Aorta (tissue), 5 donors: Measurements from ENCODE around the gene GPR137. TPM values are rescaled to one million over a fixed set of nuclear protein-coding genes. Genes with fewer than 3 reads are reported as not detected.
"Not testable (repeated sequence)": the region's sequence is repeated elsewhere in the genome, so short reads cannot be mapped to it uniquely, and the experiment has no call there.

Experiments
- ATAC-seq: fragments of 200-7000 bp; cut with Tn5 transposase; one replicate; pipeline ENCODE4 v1.9.1; 2022; ENCODE audit warnings: moderate library complexity; ENCODE audit not compliant: low FRiP score
- DNase-seq, 2 donors: peaks; one replicate each; pipeline ENCODE4 v3.0.0-alpha.2; 2020
- H3K27ac ChIP-seq, 2 donors: one replicate each; pipeline ENCODE4 v1.5.1; 2013; ENCODE audit warnings: low read length in 2 of 2, mild to moderate bottlenecking in 2 of 2, moderate library complexity in 2 of 2, control low read depth in 1 of 2, inconsistent platforms in 1 of 2, low read depth in 1 of 2
- H3K27me3 ChIP-seq, 2 donors: one replicate each; pipeline ENCODE4 v1.6.1; 2013; ENCODE audit warnings: control low read depth in 1 of 2, low read length in 1 of 2, mild to moderate bottlenecking in 1 of 2, moderate library complexity in 1 of 2; ENCODE audit not compliant: insufficient read depth in 2 of 2, control insufficient read depth in 1 of 2
- H3K36me3 ChIP-seq, 2 donors: one replicate each; pipeline ENCODE4 v1.6.1; 2013; ENCODE audit warnings: control low read depth in 1 of 2, low read length in 1 of 2, mild to moderate bottlenecking in 1 of 2; ENCODE audit not compliant: insufficient read depth in 2 of 2, control insufficient read depth in 1 of 2
- H3K4me1 ChIP-seq, 2 donors: one replicate each; pipeline ENCODE4 v1.6.1; 2013; ENCODE audit warnings: low read length in 2 of 2, control low read depth in 1 of 2, mild to moderate bottlenecking in 1 of 2, moderate library complexity in 1 of 2; ENCODE audit not compliant: insufficient read depth in 2 of 2, control insufficient read depth in 1 of 2
- H3K4me3 ChIP-seq, 2 donors: one replicate each; pipeline ENCODE4 v1.5.1; 2013; ENCODE audit warnings: low read length in 2 of 2, control low read depth in 1 of 2, mild to moderate bottlenecking in 1 of 2
- H3K9me3 ChIP-seq: one replicate; pipeline ENCODE4 v1.6.1; 2013; ENCODE audit warnings: mild to moderate bottlenecking, low read length; ENCODE audit not compliant: control insufficient read depth
- WGBS, 2 donors: extraction: QIAGEN DNeasy Blood & Tissue Kit; methylation state at CpG; one replicate each; pipeline ENCODE4 v1.1.7; 2013; 5-methylcytosine and 5-hydroxymethylcytosine counted together
- intact Hi-C, 2 donors: fragments of 100-400 bp; cut with DNase I; formaldehyde crosslinking; loops; one replicate each; pipeline versions ENCODE4 v1.14.2 to v1.15.0; 2022
- polyA plus RNA-seq, 2 donors: library from polyadenylated mRNA; stranded (reverse); fragments of 200-250 nt; gene quantifications; one replicate each; pipeline ENCODE4 v1.2.3, GENCODE V29; 2013
- total RNA-seq, 2 donors: library from RNA; stranded (reverse); fragmentation: NEBNext Ultra II Directional; extraction: Animal tissue kit (Norgen Biotek cat#: 25700); gene quantifications; one replicate each; pipeline ENCODE4 v1.2.1, GENCODE V29; 2021
- donor health status: healthy with polysubstance abuse.
- donor health status: Bipolar disorder and iron deficiency.
- donor health status: DM: no; HTN: no; CAD: no.
- donor health status: DM: no; HTN: no; CAD: no.
- donor health status: DM: yes; HTN: yes; CAD: no.

GPR137 gene
- total and polyA plus RNA-seq, 4 donors, result 19.7 to 40.3 (median 27.1) TPM

GRCh38 chr11:64241491-64242374 lies 43.9 kb upstream of the GPR137 start:
- Histone ChIP-seq H3K9me3 (no peaks in the 10 kb centered on the region), H3K36me3 (peaks cover 0 to 2% of the 10 kb centered on the region in 2 donors), H3K4me1 (no peaks in the 10 kb centered on the region), H3K27ac (peak overlapping the region in 1 of 2 donors; percentile 30), H3K27me3 (no peaks in the 10 kb centered on the region), H3K4me3 (peak overlapping the region; percentile 74 to 84)
- WGBS, 2 donors, result 1% methylated on average over 48 to 63 of the region's 63 CpGs
- peak in 1 of 2 donors; percentile 78 for DNase-seq
- peak; percentile 3 for ATAC-seq
- intact Hi-C loops, result loop anchor here in 1 of 2 donors (1.0 kb wide), 1 partner anchor 29 kb away; no protein-coding TSS in a partner anchor

GRCh38 chr11:64243236-64243854 lies 42.3 kb upstream of the GPR137 start:
- no peak for DNase-seq
- H3K4me1 ChIP-seq, result no peaks in the 10 kb centered on the region
- no peak for ATAC-seq
- H3K27me3 ChIP-seq, result no peaks in the 10 kb centered on the region
- intact Hi-C loops, result no loop called here
- WGBS, 2 donors, result 79 to 81% methylated on average over 8 of the region's 8 CpGs
- no peaks in the 10 kb centered on the region for H3K9me3 ChIP-seq
- H3K36me3 ChIP-seq, result no peaks in the 10 kb centered on the region
- H3K27ac ChIP-seq, result no peak overlapping the region
- no peak overlapping the region for H3K4me3 ChIP-seq

DNA sequence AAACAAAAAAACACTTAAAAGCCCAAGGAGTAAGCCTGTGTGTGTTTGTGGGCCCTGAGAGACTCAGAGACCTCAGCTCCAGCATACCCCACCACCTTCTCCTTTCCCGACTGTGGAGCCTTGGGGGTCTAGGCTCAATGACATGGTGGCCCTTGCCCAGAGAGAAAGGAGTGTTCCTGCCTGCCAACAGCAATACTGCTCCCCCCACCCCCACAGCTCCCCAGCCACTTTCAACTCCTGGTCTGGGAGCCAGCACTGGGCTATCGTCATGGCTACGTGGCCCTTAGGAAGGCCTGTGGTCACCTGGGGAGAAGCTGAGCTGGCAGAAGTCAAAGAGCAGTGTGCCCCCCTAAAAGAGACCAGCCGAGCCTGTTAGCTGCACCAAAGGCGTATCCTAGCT lies 41.5 kb upstream of the GPR137 start:
- no peak for DNase-seq
- H3K27me3 ChIP-seq, result no peaks in the 10 kb centered on the region
- H3K36me3 ChIP-seq, result no peaks in the 10 kb centered on the region
- H3K9me3 ChIP-seq, result no peaks in the 10 kb centered on the region
- no peak for ATAC-seq
- H3K4me3 ChIP-seq, result no peak overlapping the region
- no peaks in the 10 kb centered on the region for H3K4me1 ChIP-seq
- intact Hi-C loops, result no loop called here
- WGBS, 2 donors, result 31 to 53% methylated on average over 5 of the region's 5 CpGs
- H3K27ac ChIP-seq, result no peak overlapping the region

DNA sequence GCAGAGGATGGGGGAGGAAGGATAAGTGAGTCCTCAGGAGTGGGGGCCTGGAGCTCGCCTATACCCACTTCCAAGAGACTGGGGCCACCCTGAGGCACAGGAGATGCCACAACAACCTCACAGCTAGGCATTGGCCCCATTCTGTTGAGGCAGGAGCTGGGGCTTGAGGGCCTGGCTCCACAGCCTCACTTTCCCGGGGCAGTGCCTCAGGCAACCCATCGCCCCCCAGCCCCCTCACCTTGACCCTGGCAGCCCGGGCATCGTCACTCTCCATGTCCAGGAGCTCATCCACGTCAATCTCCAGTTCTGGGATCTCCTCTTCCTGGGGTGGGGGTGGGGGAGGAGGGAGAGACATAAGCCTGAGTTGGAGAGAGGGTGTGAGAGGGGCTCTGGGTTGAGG lies 40.7 kb upstream of the GPR137 start:
- H3K27me3 ChIP-seq, result no peaks in the 10 kb centered on the region
- no peaks in the 10 kb centered on the region for H3K9me3 ChIP-seq
- intact Hi-C loops, result no loop called here
- no peaks in the 10 kb centered on the region for H3K36me3 ChIP-seq
- H3K27ac ChIP-seq, result peak overlapping the region in 1 of 2 donors; percentile 13
- ATAC-seq (no peak), DNase-seq (no peak)
- H3K4me1 ChIP-seq, result no peaks in the 10 kb centered on the region
- WGBS, 2 donors, result 13 to 25% methylated on average over 6 of the region's 6 CpGs
- H3K4me3 ChIP-seq, result peak overlapping the region in 1 of 2 donors; percentile 68

GRCh38 chr11:64245401-64245796 lies 40.2 kb upstream of the GPR137 start:
- Histone ChIP-seq H3K9me3 (no peaks in the 10 kb centered on the region), H3K27me3 (no peaks in the 10 kb centered on the region), H3K36me3 (no peaks in the 10 kb centered on the region), H3K27ac (peak overlapping the region in 1 of 2 donors; percentile 13), H3K4me3 (peak overlapping the region in 1 of 2 donors; percentile 68), H3K4me1 (no peaks in the 10 kb centered on the region)
- ATAC-seq, result no peak
- intact Hi-C loops, result no loop called here
- DNase-seq, result peak in 1 of 2 donors; percentile 89
- WGBS, 2 donors, result 0 to 3% methylated on average over 5 to 6 of the region's 6 CpGs

GRCh38 chr11:64245797-64246620 lies 39.6 kb upstream of the GPR137 start:
- peak overlapping the region; percentile 1 to 68 for H3K4me3 ChIP-seq
- DNase-seq (peak; percentile 93 to 96), ATAC-seq (no peak)
- WGBS, 2 donors, result 1% methylated on average over 40 to 46 of the region's 46 CpGs
- no peaks in the 10 kb centered on the region for H3K27me3 ChIP-seq
- intact Hi-C loops, result no loop called here
- H3K27ac ChIP-seq, result peak overlapping the region in 1 of 2 donors; percentile 12
- no peaks in the 10 kb centered on the region for H3K36me3 ChIP-seq
- H3K4me1 ChIP-seq, result no peaks in the 10 kb centered on the region
- no peaks in the 10 kb centered on the region for H3K9me3 ChIP-seq

DNA sequence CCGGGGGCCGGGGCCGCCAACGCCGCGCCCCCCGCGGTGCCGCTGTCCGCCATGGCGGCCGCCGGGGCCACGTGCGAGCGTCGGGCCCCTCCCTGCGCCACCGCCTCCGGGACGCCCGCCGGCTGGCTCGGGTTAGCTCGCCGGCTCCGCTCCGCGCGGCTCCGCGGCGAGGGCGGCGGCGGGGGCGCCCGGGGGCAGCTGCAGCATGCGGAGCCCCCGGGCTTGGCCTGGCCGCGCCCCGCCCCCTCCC lies 39.1 kb upstream of the GPR137 start:
- H3K9me3 ChIP-seq, H3K27ac ChIP-seq, H3K27me3 ChIP-seq, H3K4me1 ChIP-seq, ATAC-seq, intact Hi-C loops, DNase-seq, H3K36me3 ChIP-seq: not testable (repeated sequence)
- 0 to 3% methylated on average over 8 to 43 of the region's 43 CpGs for WGBS, 2 donors
- peak overlapping the region in 1 of 2 donors; percentile 68 for H3K4me3 ChIP-seq

- ATAC-seq, result peak; percentile 83
- no peaks in the 10 kb centered on the region for H3K4me1 ChIP-seq
Observed at GRCh38 chr11:64246871-64247728, 38.5 kb upstream of the GPR137 start, which contains the start of gene PPP1R14B. Gene PPP1R14B (minus strand): TSS chr11:64246943. CDS start chr11:64246673, 270 bp downstream.

More at GRCh38 chr11:64246871-64247728, 38.5 kb upstream of the GPR137 start, which contains the start of gene PPP1R14B:
- H3K36me3 ChIP-seq, result no peaks in the 10 kb centered on the region
- intact Hi-C loops, result no loop called here
- H3K4me3 ChIP-seq, result peak within 1 kb of the TSS; percentile 68 to 75
- DNase-seq, result peak; percentile 94 to 97
- WGBS, 2 donors, result 0 to 1% methylated on average over 57 to 74 of the region's 74 CpGs
- H3K27ac ChIP-seq, result peak within 1 kb of the TSS in 1 of 2 donors; percentile 56
- no peaks in the 10 kb centered on the region for H3K9me3 ChIP-seq
- no peaks in the 10 kb centered on the region for H3K27me3 ChIP-seq
